GM08714 (cell line): ENCODE results near the gene OR8B8.
"Not testable (repeated sequence)": the region's sequence is repeated elsewhere in the genome, so short reads cannot be mapped to it uniquely, and the experiment has no call there.

Source experiments
- H3K4me3 ChIP-seq: fragments of 200-500 bp; sonication (Bioruptor generic); 2 replicates; pipeline ENCODE4 v1.5.1; 2014; ENCODE audit warnings: mild to moderate bottlenecking, low read length, inconsistent platforms
- ZNF274 ChIP-seq: IDR thresholded peaks from 2 replicates; pipeline ENCODE4 v1.6.1; 2012; ENCODE audit warnings: mild to moderate bottlenecking, low read depth, low read length

The OR8B8 gene

GRCh38 chr11:124463990-124464389 lies 18.5 kb upstream of the OR8B8 start:
- no peak overlapping the region for H3K4me3 ChIP-seq
- TF ChIP-seq ZNF274: no peak

GRCh38 chr11:124463324-124463723 lies 17.8 kb upstream of the OR8B8 start:
- no peak overlapping the region for H3K4me3 ChIP-seq
- no peak for TF ChIP-seq ZNF274

GRCh38 chr11:124460459-124460858 lies 15.0 kb upstream of the OR8B8 start:
- no peak for TF ChIP-seq ZNF274
- no peak overlapping the region for H3K4me3 ChIP-seq

GRCh38 chr11:124459379-124459778 lies 13.9 kb upstream of the OR8B8 start:
- H3K4me3 ChIP-seq: not testable (repeated sequence)

- no peak for TF ChIP-seq ZNF274
- H3K4me3 ChIP-seq: no peak overlapping the region
Observed at GRCh38 chr11:124454552-124454951, 9.1 kb upstream of the OR8B8 start.

GRCh38 chr11:124446916-124447315 lies 1.4 kb upstream of the OR8B8 start:
- TF ChIP-seq ZNF274: no peak
- H3K4me3 ChIP-seq: no peak overlapping the region

GRCh38 chr11:124442847-124443246 lies 2.6 kb downstream of the OR8B8 start:
- H3K4me3 ChIP-seq: no peak overlapping the region
- no peak for TF ChIP-seq ZNF274

GRCh38 chr11:124442442-124442841 lies 3.1 kb downstream of the OR8B8 start:
- no peak overlapping the region for H3K4me3 ChIP-seq
- TF ChIP-seq ZNF274: no peak

- no peak for TF ChIP-seq ZNF274
- H3K4me3 ChIP-seq: no peak overlapping the region
Observed at GRCh38 chr11:124441519-124441918, 4.0 kb downstream of the OR8B8 start.

- no peak overlapping the region for H3K4me3 ChIP-seq
- no peak for TF ChIP-seq ZNF274
Observed at GRCh38 chr11:124441081-124441480, 4.4 kb downstream of the OR8B8 start.

GRCh38 chr11:124440608-124441007 lies 4.9 kb downstream of the OR8B8 start:
- no peak overlapping the region for H3K4me3 ChIP-seq
- TF ChIP-seq ZNF274: no peak

GRCh38 chr11:124434699-124435098 lies 10.8 kb downstream of the OR8B8 start:
- no peak overlapping the region for H3K4me3 ChIP-seq
- no peak for TF ChIP-seq ZNF274

GRCh38 chr11:124429599-124429998 lies 15.9 kb downstream of the OR8B8 start:
- no peak overlapping the region for H3K4me3 ChIP-seq
- TF ChIP-seq ZNF274: no peak

GRCh38 chr11:124424384-124424921 lies 21.0 kb downstream of the OR8B8 start, which contains the start of gene OR8B4:
TSS of gene OR8B4 (minus strand) at chr11:124424871. CDS start at chr11:124424871, 0 bp downstream.
- H3K4me3 ChIP-seq: no peak within 1 kb of the TSS
- TF ChIP-seq ZNF274: no peak

GRCh38 chr11:124421043-124421442 lies 24.5 kb downstream of the OR8B8 start:
- H3K4me3 ChIP-seq: no peak overlapping the region
- TF ChIP-seq ZNF274: no peak

- no peak overlapping the region for H3K4me3 ChIP-seq
- no peak for TF ChIP-seq ZNF274
Observed at GRCh38 chr11:124415356-124415923, 30.1 kb downstream of the OR8B8 start.

- no peak overlapping the region for H3K4me3 ChIP-seq
- no peak for TF ChIP-seq ZNF274
Observed at GRCh38 chr11:124409906-124410305, 35.6 kb downstream of the OR8B8 start.
